GM12864 (cell line): ENCODE measurements around the gene IL6R.
A peak's percentile ranks its signal among the peaks of the same experiment; 100 is the strongest.

Experiments used
- DNase-seq: peaks from one replicate; pipeline ENCODE4 v3.0.0-alpha.2; 2011; ENCODE audit warnings: low read depth
- H3K4me3 ChIP-seq: 2 replicates; pipeline ENCODE4 v1.5.1; 2011; ENCODE audit warnings: mild to moderate bottlenecking, low read depth, low read length, control low read depth
- TF ChIP-seq, protein P1 (sequence below): IDR thresholded peaks from 2 replicates; pipeline ENCODE4 v1.5.1; 2011; ENCODE audit warnings: low read depth, mild to moderate bottlenecking, moderate library complexity, low read length, control low read depth, inconsistent platforms; ENCODE audit errors: missing control alignments

The IL6R gene

DNA sequence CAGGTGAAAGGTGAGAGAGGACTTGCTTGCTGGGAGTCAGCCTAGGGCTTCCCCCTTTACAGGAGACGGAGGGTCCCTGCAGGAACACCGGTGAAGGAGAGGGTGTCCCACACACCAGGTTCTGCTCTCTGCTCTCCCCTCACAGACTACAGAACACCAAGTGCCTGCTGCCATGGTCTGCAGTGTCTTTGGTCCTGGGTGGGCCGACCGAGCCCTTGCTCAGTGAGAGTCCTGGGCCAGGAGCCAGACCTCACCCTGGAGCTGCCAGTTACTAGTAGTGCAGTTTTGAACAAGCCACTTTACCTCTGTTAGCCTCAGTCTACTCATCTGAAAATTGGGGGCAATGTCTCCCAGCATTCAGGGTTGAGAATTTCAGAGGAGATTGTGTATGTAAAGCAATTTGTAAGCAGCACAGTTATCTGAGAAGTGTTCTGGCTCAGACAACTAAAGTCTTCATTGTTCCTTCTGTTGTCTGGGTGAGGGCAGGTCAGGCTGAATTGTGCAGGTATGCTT, 2.7 kb upstream of the IL6R start:
- no peak for DNase-seq
- H3K4me3 ChIP-seq = no peak overlapping the region
- TF ChIP-seq, protein P1, sequence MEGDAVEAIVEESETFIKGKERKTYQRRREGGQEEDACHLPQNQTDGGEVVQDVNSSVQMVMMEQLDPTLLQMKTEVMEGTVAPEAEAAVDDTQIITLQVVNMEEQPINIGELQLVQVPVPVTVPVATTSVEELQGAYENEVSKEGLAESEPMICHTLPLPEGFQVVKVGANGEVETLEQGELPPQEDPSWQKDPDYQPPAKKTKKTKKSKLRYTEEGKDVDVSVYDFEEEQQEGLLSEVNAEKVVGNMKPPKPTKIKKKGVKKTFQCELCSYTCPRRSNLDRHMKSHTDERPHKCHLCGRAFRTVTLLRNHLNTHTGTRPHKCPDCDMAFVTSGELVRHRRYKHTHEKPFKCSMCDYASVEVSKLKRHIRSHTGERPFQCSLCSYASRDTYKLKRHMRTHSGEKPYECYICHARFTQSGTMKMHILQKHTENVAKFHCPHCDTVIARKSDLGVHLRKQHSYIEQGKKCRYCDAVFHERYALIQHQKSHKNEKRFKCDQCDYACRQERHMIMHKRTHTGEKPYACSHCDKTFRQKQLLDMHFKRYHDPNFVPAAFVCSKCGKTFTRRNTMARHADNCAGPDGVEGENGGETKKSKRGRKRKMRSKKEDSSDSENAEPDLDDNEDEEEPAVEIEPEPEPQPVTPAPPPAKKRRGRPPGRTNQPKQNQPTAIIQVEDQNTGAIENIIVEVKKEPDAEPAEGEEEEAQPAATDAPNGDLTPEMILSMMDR = no peak

DNA sequence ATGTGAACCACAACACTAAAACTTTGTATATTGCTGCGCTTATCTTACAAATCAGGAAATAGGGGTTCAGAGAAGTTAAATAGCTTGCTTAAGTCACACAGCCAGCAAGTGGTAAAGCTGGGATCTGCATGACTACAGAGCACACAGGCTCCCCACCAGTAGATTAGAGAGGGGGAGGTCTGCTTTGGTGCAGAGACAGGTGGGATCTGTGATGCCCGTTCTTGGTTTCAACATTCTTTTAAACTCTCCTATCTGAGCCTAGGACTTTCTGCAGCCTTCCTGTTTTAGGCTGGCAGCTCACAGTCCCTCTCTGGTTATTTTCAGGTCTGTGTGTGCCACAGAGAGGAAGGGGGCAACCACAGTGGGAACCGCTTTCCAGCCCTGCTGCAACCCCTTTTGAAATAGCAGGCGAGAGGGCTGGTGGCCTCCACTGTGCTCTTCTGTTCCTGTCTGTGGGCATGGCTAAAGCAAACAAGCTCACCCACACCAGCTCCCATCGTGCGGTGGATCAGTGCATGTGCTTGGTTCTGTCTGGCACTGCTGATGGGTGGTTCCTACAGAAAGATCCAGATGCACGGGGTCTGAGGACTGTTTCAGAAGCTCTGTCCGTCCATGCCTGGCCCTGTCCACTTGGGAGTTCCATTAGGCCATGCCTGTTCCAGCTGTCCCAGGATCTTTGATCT, 1.7 kb upstream of the IL6R start:
- DNase-seq = no peak
- TF ChIP-seq, protein P1 = no peak
- no peak overlapping the region for H3K4me3 ChIP-seq

DNA sequence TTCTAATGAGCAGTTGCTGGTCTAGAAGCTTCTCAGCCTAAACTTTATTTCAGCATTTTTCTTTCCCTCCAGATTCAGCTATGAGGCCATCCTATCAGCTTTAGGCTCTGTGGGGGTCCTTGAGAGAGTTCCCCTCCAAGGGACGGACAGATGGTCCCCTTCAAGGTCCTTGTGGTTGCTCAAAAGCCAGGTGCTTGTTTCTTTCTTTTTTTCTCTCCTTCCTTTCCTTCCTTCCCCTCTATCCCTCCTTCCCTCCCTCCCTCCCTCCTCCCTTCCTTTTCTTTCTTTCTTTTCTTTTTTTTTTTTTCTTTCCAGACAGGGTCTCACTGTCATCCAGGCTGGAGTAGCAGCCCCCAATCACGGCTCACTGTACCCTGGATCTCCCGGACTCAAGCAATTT, 1.2 kb upstream of the IL6R start:
- no peak overlapping the region for H3K4me3 ChIP-seq
- TF ChIP-seq, protein P1 = no peak
- no peak for DNase-seq

DNA sequence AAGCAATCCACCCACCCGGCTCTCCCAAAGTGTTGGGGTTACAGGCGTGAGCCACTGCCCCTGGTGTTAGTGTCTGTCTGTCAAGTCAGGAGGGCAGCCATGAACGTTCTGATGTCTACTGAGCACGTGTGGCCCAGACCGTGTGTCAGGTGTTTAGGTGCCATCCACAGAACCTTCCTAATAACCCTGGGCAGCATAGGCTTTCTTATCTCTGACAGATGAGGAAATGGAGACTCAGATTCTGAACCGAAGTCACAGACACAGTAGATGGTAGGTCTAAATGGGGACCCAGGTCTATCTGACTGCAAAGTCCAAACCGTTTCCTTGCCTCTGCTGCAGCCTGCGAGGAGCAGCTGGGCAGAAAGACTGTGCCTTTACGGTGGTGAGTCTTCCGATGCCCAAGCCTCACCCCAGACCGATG, 622 bp upstream of the IL6R start:
- TF ChIP-seq, protein P1 = no peak
- H3K4me3 ChIP-seq = peak overlapping the region; percentile 82
- peak; percentile 42 for DNase-seq

DNA sequence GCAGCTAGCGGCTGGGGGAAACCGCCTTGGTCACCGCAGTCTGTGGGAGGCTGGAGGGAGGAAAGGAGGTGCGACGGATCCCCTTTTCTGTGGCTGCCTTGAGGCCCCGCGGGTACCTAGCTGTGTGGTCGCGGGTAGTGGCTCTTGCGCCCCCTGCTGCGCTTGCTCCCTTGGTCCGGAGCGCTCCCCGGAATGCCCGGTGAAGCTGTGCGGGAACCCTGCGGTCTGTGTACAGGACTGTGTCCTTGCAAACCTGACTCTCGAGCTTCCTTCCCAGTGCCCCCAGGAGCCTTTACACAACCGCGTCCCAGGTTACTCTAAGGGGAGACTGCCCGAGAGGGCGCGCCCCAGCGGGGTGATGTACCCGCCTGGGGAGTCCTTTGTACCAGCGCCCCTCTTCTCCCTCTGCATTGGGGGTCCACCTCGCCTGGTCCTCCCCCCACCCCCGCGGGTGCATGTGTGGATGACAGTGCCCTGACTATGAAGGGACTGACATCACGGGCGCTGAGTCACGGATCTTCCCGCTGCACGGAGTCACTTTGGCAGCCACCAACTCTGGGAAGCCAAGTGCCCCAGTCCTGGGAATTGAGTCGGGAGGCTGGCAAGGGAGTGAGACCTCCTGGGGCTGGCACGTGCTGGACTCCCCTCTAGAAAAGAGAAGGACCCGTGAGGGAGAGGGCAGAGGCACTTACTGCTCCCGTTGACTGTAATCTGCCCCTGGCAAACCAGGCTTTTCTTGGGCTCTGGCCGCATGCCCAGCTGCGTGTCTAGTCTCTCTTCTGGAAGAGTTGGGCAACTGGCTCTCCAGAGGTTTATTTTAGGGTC, 816 bp downstream of the IL6R start:
- TF ChIP-seq, protein P1 = peak; percentile 62
- no peak for DNase-seq
- peak overlapping the region; percentile 82 for H3K4me3 ChIP-seq

DNA sequence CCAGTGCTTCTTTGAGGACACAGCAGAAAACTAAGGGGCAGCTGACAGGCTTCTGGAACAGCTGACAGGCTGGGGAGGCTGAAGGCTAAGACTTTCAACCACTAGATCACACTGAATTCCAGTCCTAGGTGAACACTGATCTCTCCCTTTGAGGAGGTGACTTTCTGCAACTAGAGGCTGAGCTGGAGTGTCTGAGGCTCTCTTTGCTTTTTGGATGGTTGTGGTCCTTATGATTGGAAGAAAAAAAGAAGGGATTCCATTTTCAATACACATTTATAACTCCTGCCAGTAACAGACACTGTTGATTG, 1.4 kb downstream of the IL6R start:
- no peak for DNase-seq
- peak overlapping the region; percentile 82 for H3K4me3 ChIP-seq
- TF ChIP-seq, protein P1 = no peak
